ENCODE data around the gene KMT2B.

Gene KMT2B

GRCh38 chr19:35718345-35719041, 690 bp downstream of the KMT2B start:
- TF ChIP-seq CTCF (IDR thresholded peaks at IDR 0.05; ENCODE audit: control extremely low read depth, extremely low read depth, low read depth, missing control alignments) = no peak
- DNase-seq (ENCODE audit: extremely low spot score) = peak; percentile 57
- CTCF ChIA-PET = interaction anchor here (0.8 to 1.6 kb wide), 6 partner anchors 12 to 26 kb away, joined by 3 to 4 read pairs (median 3); no protein-coding TSS in a partner anchor
- POLR2A ChIA-PET = interaction anchor here (0.5 to 1.5 kb wide), 4 partner anchors 24 to 30 kb away, joined by 3 to 10 read pairs (median 4); partner anchors contain the start of genes IGFLR1 and LIN37

GRCh38 chr19:35719402-35720162, 1.8 kb downstream of the KMT2B start:
- TF ChIP-seq CTCF (IDR thresholded peaks at IDR 0.05; ENCODE audit: control extremely low read depth, extremely low read depth, low read depth, missing control alignments) = no peak
- POLR2A ChIA-PET = interaction anchor here (0.6 to 1.9 kb wide), 6 partner anchors 13 to 317 kb away, joined by 3 to 7 read pairs (median 4); partner anchors contain the start of genes IGFLR1 and LIN37

GRCh38 chr19:35720163-35720524, 2.3 kb downstream of the KMT2B start:
- TF ChIP-seq CTCF (IDR thresholded peaks at IDR 0.05; ENCODE audit: control extremely low read depth, extremely low read depth, low read depth, missing control alignments) = no peak
- ChIA-PET POLR2A (interaction anchor here (0.9 to 1.9 kb wide), 3 partner anchors 12 to 21 kb away, joined by 3 to 7 read pairs (median 3); no protein-coding TSS in a partner anchor), CTCF (no interaction called here)
- DNase-seq (ENCODE audit: extremely low spot score) = no peak

More at GRCh38 chr19:35719402-35720162, 1.8 kb downstream of the KMT2B start:
- DNase-seq (ENCODE audit: extremely low spot score) = no peak
- CTCF ChIA-PET = interaction anchor here (0.8 to 1.6 kb wide), 5 partner anchors 11 to 27 kb away, joined by 3 to 4 read pairs (median 3); no protein-coding TSS in a partner anchor

GRCh38 chr19:35720648-35721047, 2.8 kb downstream of the KMT2B start:
- CTCF ChIA-PET = no interaction called here
- no peak for DNase-seq (ENCODE audit: extremely low spot score)
- TF ChIP-seq CTCF (IDR thresholded peaks at IDR 0.05; ENCODE audit: control extremely low read depth, extremely low read depth, low read depth, missing control alignments) = no peak
- POLR2A ChIA-PET = interaction anchor here (0.9 to 1.9 kb wide), 3 partner anchors 11 to 20 kb away, joined by 3 to 7 read pairs (median 3); no protein-coding TSS in a partner anchor

GRCh38 chr19:35721374-35721773, 3.6 kb downstream of the KMT2B start:
- CTCF ChIA-PET = interaction anchor here (1.1 to 1.3 kb wide), 2 partner anchors 19 to 23 kb away, joined by 3 to 5 read pairs; partner anchors contain the start of gene U2AF1L4
- no peak for DNase-seq (ENCODE audit: extremely low spot score)
- TF ChIP-seq CTCF (IDR thresholded peaks at IDR 0.05; ENCODE audit: control extremely low read depth, extremely low read depth, low read depth, missing control alignments) = no peak
- POLR2A ChIA-PET = interaction anchor here (0.8 to 1.9 kb wide), 2 partner anchors 13 to 19 kb away, joined by 3 to 7 read pairs; no protein-coding TSS in a partner anchor

- TF ChIP-seq CTCF (IDR thresholded peaks at IDR 0.05; ENCODE audit: control extremely low read depth, extremely low read depth, low read depth, missing control alignments) = no peak
- DNase-seq (ENCODE audit: extremely low spot score) = no peak
- ChIA-PET CTCF (no interaction called here), POLR2A (interaction anchor here (1.8 kb wide), 1 partner anchor 18 kb away, joined by 7 read pairs; no protein-coding TSS in a partner anchor)
These were observed 4.7 kb downstream of the KMT2B start for GRCh38 chr19:35722461-35722860.

All from GM10248 (cell line).